HG03108 (cell line): ENCODE measurements around the gene FREM1.
A peak's percentile ranks its signal among the peaks of the same experiment; 100 is the strongest.

ENCODE experiments used
- ATAC-seq: cut with Tn5 transposase; IDR thresholded peaks from one replicate; pipeline ENCODE4 v1.9.1; 2021; ENCODE audit warnings: moderate library complexity; ENCODE audit not compliant: unreplicated experiment

The FREM1 gene

DNA sequence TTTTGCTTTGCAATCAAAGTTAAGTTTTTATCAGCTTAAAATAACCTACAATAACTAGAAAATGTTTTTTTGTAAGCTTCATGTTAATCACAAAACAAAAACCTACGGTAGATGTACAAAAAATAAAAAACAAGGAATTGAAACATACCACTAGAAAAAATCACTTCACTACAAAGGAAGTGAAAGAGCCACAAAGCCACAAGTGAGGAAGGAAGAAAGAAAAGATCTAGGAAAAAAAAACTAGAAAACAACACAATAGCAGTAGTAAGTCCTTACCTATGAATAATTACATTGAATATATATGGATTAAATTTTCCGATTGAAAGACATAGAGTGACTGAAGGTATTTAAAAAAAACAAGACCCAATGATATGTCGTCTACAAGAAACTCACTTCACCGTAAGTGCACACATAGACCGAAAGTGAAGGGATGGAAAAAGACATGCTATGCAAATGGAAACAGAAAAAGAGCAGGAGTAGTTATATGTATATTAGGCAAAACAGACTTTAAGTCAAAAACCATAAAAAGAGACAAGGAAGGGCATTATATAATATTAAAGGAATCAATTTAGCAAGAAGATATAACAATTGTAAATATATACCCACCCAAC lies 203.6 kb downstream of the FREM1 start:
- ATAC-seq: no peak

DNA sequence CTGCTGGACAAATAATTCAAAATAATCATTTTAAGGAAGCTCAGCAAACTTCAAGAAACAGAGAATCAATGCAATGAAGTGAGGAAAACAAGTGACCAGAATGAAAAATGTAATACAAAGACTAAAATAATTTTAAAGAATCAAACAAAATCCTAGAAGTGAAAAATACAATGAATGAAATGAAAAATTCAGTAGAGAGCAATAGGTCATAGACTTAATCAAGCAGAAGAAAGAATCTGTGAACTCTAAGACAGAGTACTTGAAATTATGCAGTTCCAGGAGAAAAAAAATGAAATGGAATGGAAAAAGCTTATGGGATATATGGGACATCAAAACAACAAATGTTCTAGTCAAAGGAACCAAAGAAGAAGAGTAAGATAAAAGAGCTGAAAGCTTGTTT lies 205.1 kb downstream of the FREM1 start:
- no peak for ATAC-seq

GRCh38 chr9:14704281-14704680 lies 205.9 kb downstream of the FREM1 start:
- ATAC-seq: no peak

GRCh38 chr9:14702200-14702720 lies 208.0 kb downstream of the FREM1 start:
- no peak for ATAC-seq

DNA sequence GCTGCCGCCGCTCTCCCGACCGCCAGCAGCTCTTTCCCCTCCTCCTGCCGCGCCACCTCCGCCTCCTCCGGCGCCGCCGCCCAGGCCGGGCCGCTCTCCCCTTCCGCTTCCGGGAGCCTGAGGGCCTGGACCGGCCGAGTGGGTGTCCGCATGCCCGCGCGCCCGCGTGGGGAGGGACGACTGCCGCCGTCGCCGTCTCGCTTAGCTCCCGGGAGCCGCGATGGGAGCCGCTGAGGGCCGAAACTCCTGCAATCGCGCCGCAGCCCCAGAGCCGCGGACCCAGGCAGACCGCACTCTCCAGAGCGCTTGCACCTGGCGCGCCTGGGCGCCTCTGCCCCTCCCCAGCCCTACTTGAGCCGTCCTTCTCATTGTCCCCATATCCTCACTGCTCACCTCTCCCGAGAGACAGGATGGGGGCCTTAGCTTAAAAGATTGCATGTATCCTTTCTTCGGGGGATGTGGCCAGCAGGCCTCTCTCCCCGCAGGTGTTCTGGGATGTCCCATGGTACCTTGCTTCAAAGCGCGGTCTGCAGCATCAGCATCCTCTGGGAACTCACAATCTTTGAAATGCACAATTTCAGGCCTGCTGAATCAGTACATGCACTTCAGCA lies 216.9 kb downstream of the FREM1 start, which contains the start of gene ZDHHC21:
ZDHHC21 (minus strand) TSS at position 182 of the 611 bp plus-strand sequence. CDS start 19,092 bp downstream, outside the sequence.
- peak; percentile 70 for ATAC-seq

GRCh38 chr9:14692470-14693250 lies 217.6 kb downstream of the FREM1 start:
- peak; percentile 36 for ATAC-seq

GRCh38 chr9:14690948-14691730 lies 219.1 kb downstream of the FREM1 start:
- ATAC-seq: no peak

DNA sequence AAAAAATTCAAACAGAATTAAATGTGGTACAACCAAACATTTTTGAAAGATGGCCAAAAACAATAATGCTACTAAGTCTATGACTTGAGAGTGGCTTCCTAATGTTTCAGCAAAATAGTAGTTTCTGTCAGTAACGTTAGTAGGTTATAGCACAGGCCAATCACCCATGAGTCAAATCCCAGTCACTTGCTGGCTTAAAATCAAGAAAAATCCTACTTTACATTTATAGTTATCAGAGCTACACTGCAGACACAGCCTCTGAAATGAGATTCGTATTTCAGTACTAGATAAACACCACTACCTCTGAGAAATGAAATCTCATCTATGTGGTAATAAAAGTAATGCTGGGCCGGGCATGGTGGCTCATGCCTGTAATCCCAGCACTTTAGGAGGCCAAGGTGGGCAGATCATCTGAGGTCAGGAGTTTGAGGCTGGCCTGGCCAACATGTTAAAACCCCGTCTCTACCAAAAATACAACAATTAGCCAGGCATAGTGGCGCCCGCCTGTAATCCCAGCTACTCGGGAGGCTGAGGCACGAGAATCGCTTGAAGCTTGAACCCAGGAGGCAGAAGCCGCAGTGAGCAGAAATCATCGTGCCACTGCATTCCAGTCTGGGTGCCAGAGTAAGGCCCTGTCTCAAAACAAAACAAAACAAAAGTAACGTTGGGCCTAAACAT lies 223.0 kb downstream of the FREM1 start:
- no peak for ATAC-seq

- no peak for ATAC-seq
Measured at GRCh38 chr9:14686168-14686567, 224.1 kb downstream of the FREM1 start.
